DMS 273 treated with DMSO at 0.1 percent for 48 hours (cell line): ENCODE measurements around the gene EPN3.

Experiments used
- DNase-seq: peaks from one replicate; lab custom pipeline; 2025; lab: John Stamatoyannopoulos, UW

EPN3 gene

DNA sequence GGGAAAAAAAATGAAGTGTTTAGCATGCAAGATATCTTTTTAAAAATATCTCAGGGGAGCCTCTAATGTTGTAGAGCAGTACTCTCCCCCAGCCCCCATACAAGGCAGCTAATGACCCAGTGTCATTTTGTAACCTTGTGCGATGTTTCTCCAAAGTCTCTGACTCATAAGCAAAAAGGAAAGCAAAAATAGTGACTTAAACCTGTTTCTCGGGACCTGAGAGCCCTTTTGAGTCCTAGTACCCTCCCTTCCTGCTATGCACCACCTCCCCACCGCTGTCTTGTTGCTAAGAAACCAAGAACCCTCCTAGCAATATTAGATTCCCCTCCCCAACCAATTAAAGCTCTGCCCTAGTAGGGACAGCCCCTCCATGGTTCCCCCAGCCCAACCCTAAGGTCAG, 21.5 kb upstream of the EPN3 start:
- no peak for DNase-seq

DNA sequence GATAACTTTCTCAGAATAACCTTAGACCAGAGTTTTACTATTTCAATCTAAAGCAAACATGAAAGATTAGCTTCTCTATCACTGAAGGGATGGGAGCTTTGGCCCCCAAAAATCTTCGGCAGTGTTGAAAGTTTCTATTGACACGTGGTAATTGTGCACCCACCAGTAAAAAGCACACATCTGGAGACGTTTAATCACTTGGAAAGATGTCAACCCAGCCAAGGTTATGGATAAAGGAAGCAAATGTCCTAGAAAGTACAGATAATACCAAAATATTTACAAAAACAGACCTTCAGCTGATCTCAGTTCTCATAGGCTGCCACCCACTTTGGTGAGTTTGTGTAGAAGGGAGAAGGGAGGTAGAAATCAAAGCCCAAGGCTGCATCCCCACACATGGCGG, 19.0 kb upstream of the EPN3 start:
- DNase-seq = no peak

GRCh38 chr17:50514388-50514787, 18.1 kb upstream of the EPN3 start:
- no peak for DNase-seq

DNA sequence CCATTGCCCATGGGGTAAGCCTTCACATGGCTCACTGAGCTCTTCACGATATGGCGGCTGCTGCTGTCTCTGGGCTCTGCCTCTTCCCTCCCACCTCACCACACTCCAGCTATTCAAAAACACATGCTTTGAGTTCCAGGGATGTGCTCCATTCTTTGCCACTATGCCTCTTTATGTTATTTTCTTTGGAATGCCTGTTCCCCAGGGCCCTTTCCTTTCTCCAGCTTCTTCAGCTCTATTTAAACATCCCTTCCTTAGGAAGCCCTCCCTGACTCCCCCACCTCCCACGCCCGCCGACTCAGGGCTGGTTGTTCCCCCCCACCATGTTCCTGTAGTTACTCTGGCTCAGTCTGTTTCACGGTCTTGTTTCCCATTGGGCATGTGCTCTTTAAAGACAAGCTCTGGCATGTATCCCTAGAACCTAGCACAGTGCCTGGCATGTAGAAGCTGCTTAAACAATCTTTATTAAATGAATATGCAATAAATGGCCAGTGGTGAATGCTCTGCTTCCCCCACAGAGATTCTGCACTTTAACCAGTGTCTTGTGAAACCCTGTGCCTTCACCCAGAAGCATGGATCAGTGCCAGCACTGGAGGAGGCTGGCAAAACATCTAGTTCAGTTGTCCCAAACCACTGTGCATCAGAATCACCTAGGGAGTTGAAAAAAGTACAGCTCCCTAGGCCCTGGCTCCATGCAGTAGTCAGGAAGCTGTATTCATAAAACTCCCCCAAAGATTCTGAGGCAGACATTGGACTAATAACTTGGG, 17.4 kb upstream of the EPN3 start:
- no peak for DNase-seq

DNA sequence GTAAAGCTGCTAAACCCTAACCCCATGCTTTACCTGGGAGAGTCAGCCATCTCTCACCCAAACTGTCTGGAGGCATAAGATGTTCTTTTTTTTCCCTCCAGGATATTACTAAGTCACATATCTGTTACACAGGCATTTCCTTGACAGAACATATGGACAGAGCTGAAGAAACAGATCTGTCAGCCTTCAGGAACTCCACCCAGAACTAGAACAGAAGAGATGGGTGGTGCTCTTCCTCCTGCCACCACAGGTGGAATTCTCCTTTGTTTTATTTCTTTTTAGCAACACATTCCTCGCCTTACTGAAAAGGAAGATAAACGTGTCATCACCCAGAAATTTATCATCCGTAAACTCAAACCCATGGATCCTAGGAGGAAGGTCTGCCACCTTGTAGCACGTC, 15.5 kb upstream of the EPN3 start:
- no peak for DNase-seq

DNA sequence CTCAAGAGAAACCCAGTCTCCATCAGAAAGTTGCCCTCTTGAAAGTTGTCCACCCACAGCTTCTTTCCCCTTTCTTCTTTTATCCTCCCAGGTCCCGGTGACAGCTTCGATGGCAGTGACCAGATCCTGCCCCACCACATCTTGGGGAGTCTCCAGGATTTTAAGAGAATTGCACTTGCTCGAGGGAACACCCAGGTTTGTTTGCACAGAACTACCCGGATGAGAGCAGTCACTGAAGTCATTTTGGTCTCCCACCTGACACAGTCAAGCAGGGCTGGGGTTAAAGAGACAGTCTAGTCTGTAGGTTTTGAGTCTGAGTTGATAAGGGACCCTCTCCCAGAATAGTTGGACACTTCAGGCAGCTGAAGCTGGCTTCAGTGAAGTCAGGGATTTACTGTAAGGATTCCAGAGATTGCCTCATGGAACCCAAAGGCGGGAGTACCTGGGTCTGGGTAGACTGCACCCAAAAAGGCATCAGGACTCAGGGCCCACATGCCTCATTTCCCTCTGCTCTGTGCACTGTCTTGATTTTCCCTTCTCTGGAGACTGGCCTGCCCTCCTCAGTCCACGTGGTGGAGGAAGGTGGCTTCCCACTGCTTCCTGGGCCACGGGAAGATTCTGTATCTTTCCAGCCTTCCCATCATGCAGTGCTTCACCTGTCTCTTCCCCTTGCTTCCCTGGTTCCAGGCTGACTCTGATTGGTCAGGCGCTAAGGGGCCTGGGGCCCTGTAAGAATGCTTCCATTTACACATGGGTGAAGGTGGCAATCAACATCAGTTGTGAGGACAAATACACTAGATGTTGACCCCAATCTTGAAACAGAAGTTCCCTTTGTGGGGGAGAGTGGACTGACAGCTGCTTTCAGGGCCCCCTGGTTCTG, 14.8 kb upstream of the EPN3 start:
- DNase-seq = no peak

DNA sequence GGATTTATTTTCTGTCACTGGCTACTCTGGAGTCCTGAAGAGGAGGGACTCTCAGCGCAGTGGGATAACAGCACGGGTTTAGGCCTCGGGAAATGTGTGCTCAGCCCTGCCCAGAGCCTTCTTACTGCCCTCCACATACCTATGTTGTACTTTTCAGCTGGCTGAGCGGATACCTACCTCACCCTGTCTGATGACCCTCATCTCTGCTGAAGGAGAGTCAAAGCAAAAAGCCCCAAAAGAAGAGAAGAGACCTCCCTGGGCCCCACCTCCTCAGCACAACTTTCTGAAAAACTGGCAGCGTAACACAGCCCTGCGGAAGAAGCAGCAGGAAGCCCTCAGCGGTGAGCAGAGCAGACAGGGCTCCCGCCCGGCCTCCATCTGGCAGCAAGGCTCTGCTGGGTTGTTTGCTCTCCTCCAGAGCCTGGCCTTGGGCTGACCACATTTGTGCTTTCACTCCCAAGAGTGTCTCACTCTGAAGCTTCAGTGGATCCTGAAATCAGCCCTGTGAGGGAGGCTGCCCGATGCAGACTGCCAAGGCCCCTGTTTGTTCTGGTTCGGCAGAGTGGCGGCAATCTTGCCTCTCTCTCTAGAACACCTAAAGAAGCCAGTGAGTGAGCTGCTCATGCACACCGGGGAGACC, 14.0 kb upstream of the EPN3 start:
- DNase-seq = no peak

- no peak for DNase-seq
Observed at GRCh38 chr17:50519141-50519834, 13.2 kb upstream of the EPN3 start.

DNA sequence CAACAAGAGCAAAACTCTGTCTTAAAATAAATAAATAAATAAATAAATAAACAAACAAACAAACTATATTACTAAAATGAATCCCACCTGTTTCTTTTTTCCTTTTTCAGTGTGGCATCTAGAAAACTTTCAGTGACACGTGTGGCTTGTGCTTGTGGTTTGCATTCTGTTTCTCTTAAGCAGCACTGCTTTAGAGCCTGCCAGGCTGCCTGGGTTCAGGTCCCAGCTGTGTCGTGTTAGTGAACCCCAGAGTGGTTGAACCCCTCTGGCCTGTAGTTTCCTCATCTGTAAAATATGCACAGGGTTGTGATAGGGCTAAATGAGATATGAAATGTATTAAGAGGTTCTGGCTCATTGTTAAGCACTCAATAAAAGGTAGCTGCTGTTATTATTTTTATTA, 12.1 kb upstream of the EPN3 start:
- no peak for DNase-seq

DNA sequence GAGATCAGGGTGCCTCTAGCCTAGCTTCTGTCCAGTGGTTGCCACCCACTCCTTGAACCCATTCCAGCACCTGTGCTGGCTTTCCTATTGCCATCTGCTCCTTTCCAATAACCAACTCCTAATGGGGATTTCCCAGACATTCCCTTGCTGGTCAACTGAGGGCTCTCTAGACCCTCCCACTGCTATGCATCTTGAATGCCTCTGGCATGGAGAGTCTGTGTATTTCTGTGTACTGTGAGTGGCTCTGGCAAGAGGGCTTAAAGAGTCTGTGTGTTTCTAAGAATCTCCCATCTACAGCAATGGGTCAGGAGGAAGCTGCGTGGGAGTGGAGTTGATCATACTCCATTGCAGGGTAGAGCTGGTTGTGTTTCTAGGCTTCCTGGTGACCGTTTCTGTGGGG, 11.0 kb upstream of the EPN3 start:
- DNase-seq = no peak

DNA sequence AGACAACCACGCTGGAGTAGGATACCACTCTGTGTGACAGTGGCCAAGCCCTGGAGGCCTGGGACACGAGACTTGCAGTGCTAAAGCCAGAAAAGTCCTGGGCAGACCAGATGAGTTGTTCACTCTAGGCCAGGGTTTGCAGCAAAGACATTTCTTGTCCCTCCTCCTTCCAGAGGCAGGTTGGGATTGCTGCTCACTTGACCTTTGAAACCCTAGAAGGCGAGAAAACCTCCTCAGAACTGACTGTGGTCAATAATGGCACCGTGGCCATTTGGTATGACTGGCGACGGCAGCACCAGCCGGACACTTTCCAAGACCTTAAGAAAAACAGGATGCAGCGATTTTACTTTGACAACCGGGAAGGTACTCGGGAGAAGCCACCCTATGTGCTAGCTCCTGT, 9.8 kb upstream of the EPN3 start:
- DNase-seq = no peak

- DNase-seq = no peak
Observed at GRCh38 chr17:50523208-50523607, 9.3 kb upstream of the EPN3 start.

DNA sequence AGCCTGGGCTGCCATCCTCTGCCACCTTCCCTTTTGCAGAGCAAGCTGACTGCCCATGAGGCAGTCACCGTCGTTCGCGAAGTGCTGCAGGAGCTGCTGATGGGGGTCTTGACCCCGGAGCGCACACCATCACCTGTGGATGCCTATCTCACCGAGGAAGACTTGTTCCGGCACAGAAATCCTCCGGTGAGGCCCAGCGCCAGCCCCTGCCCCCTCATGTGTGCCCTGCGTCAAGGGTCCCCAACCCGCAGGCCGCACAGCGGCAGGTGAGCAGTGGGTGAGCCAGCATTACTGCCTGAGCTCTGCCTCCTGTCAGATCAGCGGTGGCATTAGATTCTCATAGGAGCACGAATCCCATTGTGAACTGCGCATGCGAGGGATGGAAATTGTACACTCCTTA, 7.7 kb upstream of the EPN3 start:
- DNase-seq = no peak

DNA sequence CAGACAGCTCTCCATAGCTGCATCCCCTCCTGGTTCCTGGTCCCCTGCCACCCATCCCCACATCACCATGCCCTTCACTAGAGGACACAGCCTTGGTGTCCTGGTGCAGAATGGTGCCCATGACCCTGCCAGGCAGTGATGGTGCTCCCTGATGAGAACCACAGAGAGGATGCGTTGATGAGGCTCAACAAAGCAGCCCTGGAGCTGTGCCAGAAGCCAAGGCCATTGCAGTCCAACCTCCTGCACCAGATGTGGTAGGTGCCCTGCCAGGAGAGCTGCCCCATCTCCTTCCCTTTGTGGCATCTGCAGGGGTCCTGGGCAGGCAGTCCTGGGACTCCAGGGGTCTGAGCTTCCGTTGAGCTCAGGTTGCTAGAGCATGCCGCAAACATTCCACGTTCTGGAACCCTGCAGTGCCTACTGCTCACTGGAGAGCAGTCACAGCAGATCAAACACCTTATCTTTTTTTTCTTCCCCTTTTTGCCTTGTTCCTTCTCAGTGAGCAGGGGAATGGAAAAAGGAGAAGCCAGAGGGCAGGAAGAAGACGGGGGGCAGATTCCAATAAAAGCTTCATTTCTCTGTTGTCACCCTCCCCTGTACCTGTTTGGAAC, 5.3 kb upstream of the EPN3 start:
- no peak for DNase-seq

DNA sequence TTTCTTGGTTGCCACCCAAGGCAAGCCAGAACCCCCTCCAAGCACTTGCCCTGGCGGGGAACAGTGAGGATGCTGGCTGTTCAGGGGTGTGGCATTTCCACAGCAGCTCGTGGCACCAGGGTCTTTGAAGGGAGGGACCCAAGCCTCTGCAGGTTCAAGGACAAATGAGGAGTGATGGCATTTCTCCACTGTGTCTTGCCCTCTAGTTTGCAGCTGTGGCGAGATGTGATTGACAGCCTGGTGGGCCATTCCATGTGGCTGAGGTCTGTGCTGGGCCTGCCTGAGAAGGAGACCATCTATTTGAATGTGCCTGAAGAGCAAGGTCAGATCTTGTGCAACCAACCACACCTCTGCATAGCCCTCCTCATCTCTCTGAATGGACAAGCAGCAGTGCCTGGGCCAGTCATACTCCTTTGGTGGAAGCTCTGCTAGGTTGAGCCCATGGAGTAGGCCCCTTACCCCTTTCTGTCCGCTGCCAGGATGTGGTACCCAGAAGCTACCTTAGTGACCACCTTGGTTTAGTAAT, 4.5 kb upstream of the EPN3 start:
- no peak for DNase-seq

DNA sequence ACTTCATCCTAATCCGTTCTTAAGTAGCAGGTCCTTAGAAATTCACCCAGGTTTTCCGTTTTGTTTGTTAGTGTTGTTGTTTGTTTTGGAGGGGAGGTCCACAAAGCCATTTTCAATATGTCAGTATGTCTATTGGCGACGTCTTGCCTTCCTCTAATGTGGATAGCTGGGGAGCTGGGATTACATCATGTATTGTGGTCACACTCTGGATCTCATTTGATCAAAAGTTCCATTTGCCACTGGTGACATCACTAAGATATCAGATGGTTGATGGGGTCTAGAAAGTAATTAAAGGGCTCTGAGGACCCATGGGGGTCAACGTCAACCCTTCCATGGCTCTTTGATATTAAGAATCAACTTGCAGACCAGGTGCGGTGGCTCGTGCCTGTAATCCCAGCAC, 2.7 kb upstream of the EPN3 start:
- no peak for DNase-seq

DNA sequence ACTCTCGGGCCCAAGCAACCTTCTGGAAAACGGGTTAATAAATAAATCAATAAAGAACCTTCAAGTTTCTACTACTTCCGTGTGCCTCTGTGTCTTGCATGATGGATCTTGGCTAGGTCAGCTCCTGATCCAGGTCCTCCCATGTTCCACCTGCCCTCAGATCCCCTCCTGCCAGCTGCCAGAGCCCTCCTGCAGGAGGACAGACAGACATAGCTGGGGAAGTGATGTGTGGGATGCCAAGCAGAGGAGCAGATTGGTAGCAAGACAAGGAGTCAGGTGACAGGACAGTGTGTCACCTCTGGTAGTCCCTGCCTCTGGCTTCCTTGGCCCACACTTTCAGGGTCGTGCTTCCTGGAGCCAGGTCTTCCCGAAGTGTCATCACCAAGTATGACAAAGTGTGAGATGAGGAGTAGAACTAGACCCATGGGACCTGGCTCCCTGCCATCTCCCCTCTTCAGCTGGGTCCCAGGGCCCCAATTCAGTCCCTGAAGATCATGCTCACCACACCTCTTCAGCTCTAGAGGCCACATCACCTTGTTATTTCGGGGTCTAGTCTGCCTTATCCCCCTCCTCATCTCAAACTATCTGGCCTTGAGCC, 1.0 kb upstream of the EPN3 start:
- no peak for DNase-seq

GRCh38 chr17:50533185-50533584, 650 bp downstream of the EPN3 start:
- DNase-seq = no peak

DNA sequence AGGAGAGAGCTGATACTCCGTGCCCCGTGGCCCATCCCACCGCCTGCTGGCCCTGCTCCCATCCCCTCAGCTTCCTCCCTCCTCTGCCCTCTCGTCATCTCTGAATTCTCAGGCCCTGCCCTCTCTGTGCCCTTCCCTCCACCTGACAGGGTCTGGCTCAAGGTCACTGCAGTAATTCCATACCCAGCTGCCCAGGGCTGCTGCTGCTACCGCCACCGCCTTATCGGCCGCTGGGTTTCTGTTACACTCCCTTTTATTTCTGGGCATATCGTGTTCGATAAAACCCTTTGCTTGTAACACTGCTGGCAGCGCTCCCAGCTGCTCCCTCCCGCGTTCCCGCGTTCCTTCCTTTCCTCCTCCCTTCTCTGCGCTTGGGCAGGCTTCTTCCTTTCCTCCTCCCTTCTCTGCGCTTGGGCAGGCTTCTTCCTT, 1.2 kb downstream of the EPN3 start:
- no peak for DNase-seq

GRCh38 chr17:50534222-50534978, 1.9 kb downstream of the EPN3 start:
- DNase-seq = no peak

- DNase-seq = no peak
Observed at GRCh38 chr17:50534979-50535326, 2.4 kb downstream of the EPN3 start.
